MV-4-11 (cell line): ENCODE measurements around the gene GJA4.
"Not testable (repeated sequence)": the region's sequence is repeated elsewhere in the genome, so short reads cannot be mapped to it uniquely, and the experiment has no call there.

Experiments used
- DNase-seq: peaks from one replicate; lab custom pipeline; 2025; lab: John Stamatoyannopoulos, UW

The GJA4 gene

DNA sequence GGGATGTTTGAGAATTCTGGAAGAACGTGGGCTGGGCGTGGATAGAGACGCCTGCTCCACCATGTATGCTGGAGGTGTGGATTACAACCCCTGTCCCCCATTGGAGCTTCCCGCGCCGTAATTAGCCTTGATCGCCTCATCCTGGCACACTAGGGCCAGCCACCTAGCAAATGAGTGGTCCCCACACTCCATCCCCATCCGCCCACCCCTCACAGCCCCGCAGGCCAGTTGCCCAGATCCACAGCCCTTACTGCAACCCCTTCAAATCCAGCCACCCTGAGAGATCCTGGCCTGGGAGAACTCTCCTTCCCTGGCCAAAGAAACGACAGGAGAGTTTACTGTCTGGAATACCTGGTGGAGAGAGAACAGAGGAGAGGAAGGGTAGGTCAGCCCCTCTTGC is 375 bp upstream of the GJA4 start:
- DNase-seq: no peak

DNA sequence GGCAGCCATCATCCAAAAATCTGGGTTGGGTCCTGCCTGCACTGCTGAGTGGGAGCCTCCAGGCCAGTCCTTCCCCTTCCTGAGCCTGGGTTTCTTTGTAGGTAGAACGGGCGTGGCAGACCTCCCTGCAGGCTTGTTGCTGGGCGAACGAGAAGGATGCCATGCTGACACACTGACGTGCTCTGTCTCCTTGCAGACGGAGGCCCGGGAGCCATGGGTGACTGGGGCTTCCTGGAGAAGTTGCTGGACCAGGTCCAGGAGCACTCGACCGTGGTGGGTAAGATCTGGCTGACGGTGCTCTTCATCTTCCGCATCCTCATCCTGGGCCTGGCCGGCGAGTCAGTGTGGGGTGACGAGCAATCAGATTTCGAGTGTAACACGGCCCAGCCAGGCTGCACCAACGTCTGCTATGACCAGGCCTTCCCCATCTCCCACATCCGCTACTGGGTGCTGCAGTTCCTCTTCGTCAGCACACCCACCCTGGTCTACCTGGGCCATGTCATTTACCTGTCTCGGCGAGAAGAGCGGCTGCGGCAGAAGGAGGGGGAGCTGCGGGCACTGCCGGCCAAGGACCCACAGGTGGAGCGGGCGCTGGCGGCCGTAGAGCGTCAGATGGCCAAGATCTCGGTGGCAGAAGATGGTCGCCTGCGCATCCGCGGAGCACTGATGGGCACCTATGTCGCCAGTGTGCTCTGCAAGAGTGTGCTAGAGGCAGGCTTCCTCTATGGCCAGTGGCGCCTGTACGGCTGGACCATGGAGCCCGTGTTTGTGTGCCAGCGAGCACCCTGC is 1.4 kb downstream of the GJA4 start:
- no peak for DNase-seq

GRCh38 chr1:34794790-34795180 is 2.0 kb downstream of the GJA4 start:
- DNase-seq: no peak

- no peak for DNase-seq
Measured at GRCh38 chr1:34795916-34796315, 3.1 kb downstream of the GJA4 start.

- DNase-seq: no peak
Measured at GRCh38 chr1:34796990-34797389, 4.2 kb downstream of the GJA4 start.

DNA sequence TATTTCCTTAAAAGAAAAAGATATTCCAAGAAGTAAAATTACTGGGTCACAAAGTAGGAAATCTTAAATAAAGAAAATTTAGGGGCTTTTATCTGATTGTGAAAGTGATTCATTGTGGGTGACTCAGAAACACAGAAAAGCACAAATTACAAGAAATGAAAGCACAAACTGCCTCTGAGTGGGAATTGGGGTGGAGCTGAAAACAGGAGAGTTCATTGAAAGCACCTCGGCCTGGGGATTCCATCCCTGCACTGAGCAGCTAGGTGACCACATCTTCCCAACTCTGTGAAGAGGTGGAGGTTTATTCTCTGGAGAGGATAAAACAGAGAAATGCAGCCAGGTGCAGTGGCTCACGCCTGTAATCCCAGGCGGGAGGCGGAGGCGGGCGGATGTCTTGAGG is 7.4 kb downstream of the GJA4 start:
- DNase-seq: no peak

DNA sequence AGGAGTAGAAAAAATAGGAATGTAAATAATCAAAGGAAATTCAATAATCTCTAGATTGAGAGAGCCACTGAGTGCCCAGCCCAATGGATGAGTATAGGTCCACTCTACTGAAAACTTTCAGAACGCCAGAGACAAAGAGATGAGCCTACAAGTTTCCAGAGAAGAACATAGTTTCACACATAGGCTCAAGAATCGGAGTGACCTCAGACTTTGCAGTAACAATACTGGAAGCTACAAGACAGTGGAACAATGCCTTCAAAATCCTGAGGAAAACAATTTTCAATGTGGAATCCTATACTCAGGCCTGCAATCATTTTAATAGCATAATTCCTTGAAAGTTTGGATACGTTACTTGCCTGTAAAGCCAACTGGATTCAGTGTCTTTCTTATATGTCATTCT is 11.0 kb downstream of the GJA4 start:
- no peak for DNase-seq

DNA sequence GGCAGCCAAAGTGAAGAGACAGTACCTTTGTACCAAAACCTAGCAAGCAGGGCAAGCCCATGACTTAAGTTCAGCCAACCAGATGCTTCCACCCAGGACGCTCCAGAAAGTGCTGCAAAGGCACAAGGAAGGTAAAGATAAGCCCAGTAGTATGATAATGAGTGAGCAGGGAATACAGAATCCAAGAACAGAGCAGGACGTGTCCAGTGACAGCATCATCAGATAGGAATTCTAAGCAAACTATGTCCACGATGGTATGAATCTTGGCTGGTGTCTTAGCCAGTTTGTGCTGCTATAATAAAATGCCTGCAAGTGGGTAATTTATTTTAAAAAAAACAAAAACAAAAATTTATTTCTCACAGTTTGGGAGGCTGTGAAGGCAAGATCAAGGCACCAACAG is 13.6 kb downstream of the GJA4 start:
- DNase-seq: no peak

- DNase-seq: no peak
Measured at GRCh38 chr1:34808051-34808810, 15.4 kb downstream of the GJA4 start.

GRCh38 chr1:34810781-34811180 is 18.0 kb downstream of the GJA4 start:
- not testable (repeated sequence) for DNase-seq

DNA sequence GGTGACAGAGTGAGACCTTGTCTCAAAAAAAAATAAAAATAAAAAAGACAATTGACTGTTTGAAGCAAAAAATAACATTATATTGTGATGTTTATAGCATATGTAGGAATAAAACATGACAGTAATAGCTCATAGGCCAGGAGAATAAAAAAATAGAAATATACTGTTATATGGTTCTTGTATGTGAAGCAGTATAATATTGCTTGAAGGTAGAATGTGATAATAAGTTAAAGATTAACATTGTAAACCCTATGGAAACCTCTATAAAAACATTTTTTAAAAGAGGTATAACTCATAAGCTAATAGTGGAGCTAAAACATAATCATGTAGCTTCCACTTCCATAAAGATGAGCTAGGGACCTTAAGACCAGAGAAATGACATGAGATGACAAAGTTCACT is 23.5 kb downstream of the GJA4 start:
- DNase-seq: no peak

DNA sequence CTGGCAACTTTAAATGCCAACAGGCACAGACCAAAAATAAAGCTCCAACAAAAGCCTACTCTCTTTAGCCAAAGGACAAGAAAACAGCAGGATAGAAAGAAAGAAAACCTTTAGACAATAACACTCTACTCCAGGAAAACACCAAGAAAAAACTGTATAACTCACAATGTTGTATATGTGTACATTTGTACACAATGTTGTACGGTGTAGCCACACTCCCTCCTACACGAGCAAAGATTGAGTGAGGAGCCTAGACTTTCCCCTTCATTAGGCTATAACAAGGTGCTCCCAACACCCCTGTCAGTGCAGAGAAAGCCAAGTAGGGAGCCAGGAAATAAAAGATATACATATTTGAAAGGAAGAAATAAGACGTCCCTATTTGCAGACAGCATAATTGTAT is 24.0 kb downstream of the GJA4 start:
- no peak for DNase-seq

DNA sequence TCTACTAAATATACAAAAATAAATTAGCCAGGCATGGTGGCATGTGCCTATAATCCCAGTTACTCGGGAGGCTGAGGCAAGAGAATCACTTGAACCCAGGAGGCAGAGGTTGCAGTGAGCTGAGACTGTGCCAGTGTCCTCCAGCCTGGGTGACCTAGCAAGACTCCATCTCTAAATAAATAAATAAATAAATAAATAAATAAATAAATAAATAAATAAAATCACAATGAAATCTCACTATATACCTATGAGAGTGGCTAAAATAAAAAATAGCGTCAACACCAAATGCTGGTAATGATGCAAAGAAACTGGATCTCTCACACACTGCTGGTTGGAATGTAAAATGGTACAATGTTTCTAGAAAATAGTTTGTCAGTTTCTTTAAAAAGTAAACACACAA is 26.1 kb downstream of the GJA4 start:
- DNase-seq: not testable (repeated sequence)

DNA sequence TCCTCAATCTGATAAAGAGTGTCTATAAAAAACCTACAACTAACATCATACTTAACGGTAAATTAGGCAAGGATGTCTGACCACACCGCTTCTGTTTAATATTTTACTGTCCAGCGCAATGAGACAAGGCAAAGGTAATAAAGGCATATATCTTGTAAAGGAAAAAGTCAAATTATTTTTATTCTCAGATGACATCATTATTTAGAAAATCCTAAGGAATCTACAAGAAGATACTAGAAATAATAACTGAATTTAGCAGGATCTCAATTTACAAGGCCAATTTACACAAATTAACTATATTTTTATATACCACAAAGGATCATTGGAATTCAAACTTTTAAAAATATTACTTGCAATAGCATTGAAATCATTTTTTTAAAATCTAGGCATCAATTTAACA is 29.4 kb downstream of the GJA4 start:
- DNase-seq: peak; percentile 19

- DNase-seq: no peak
Measured at GRCh38 chr1:34824817-34825454, 32.1 kb downstream of the GJA4 start.

DNA sequence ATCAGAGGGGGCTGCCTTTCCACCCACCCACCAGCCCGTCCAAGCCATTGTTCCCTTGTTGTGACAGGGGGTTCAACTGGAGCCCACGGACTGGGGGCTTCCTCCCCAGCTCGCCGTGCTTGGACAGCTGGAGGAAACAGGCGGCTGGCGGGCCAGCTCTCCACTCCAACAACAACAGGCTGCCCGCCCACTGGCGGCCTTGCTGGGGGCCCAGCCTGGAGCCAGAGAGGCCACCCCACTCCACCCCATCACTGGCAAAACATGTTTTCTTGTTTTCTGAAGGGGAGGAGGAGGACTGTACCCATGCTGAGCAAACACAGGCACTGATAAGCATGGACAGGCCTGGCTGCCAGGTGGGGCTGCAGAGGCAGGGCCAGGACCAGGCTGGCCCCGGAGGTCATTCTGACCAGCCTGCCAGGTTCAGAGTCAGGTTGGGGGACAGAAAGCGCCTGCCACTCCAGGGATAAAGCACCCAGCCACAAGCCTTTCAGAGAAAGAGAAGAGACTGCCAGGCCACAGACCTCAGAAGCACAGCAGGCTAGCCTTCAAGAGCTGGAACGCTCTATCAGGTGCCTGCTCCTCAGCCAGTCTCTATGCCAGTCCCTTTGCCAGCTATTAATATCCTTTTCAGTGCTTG is 32.8 kb downstream of the GJA4 start:
- DNase-seq: no peak

DNA sequence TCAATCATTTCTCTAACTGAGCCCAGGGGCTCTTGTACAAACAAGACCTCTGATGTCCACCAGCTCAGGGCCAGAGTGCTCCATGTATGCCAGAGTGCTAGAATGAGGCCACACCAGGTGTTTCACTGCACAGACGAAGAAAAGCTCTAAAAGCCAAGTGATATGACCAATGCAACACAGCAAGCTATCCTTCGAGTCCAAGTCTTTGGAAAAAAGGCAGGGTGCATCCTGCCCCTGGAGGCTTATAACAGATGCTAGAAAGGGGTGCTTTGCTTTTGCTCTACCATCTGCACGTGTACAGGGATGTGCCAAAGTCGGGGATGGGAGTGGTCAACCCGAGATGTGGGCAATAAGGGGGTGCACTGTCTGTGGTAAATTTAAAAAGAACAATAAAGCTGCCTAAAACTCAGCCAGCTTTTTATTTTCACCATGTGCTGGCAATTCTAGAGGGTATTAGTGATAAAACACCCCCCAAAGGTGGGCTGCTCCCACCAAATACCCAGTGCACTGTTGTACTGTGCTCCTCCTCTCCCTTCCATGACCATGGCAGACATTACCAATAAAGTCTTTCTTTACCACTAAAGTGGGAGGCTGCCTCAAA is 34.6 kb downstream of the GJA4 start:
- no peak for DNase-seq

- no peak for DNase-seq
Measured at GRCh38 chr1:34828611-34829010, 35.8 kb downstream of the GJA4 start.

DNA sequence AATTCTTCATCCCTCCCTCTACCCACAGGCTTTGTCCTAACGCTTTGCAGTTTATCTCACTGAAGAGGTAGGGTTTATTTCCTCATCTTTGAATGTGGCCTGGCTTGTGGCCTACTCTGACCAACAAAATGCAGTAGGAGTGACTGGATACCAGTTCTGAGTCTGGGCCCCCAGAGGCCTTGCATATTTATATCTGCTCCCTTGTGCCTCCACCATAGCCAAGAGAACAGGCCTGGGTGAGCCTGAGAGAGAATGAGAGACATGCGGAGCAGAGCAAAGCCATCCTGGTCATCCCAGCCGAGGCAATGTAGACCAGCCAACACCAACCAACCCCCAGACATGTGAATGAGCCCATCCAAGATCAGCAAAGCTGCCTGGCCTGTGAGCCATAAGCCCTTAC is 36.5 kb downstream of the GJA4 start:
- peak; percentile 85 for DNase-seq

GRCh38 chr1:34831721-34832246 is 39.0 kb downstream of the GJA4 start:
- DNase-seq: no peak

DNA sequence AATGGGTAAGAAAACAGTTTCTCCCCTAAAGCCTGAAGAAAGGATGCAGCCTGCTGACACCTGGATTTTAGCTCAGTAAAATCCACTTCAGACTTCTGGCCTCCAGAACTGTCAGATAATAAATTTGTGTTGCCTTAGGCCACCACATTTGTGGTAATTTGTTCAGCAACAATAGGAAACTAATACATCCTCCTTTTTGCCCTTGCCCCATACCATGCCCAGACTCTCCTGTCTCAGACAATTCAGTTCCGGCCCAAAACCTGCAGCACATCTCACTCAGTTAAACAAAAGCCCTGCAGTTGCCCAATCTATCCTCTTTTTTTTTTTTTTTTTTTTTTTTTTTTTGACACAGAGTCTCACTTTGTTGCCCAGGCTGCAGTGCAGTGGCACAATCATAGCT is 40.9 kb downstream of the GJA4 start:
- DNase-seq: peak; percentile 49
